ACC112 (cell line): ENCODE results near the gene ARAP1.

Experiments
- H2AFZ ChIP-seq: fragments of 200-600 bp; sonication (generic); one replicate; pipeline ENCODE4 v1.6.0; 2017; ENCODE audit warnings: antibody characterized with exemption, low read length; ENCODE audit not compliant: unreplicated experiment
- H3K27ac ChIP-seq: fragments of 200-600 bp; sonication (generic); 2 replicates; pipeline ENCODE4 v1.5.1; 2014; ENCODE audit warnings: low read depth, mild to moderate bottlenecking, antibody characterized with exemption, low read length, moderate library complexity
- H3K27me3 ChIP-seq: fragments of 200-600 bp; sonication (generic); 2 replicates; pipeline ENCODE4 v1.6.1; 2014; ENCODE audit warnings: mild to moderate bottlenecking, antibody characterized with exemption, low read length, moderate library complexity, mixed read lengths; ENCODE audit not compliant: insufficient read depth
- H3K36me3 ChIP-seq: fragments of 200-600 bp; sonication (generic); 2 replicates; pipeline ENCODE4 v1.6.1; 2016; ENCODE audit warnings: mild to moderate bottlenecking, antibody characterized with exemption, low read length, moderate library complexity, mixed read lengths; ENCODE audit not compliant: insufficient read depth
- H3K4me1 ChIP-seq: fragments of 200-600 bp; sonication (generic); one replicate; pipeline ENCODE4 v1.6.1; 2016; ENCODE audit warnings: low read length, mixed read lengths; ENCODE audit not compliant: insufficient read depth, unreplicated experiment, control insufficient read depth
- H3K4me3 ChIP-seq: fragments of 200-600 bp; sonication (generic); 2 replicates; pipeline ENCODE4 v1.5.1; 2014; ENCODE audit warnings: mild to moderate bottlenecking, low read depth, low read length
- H3K79me2 ChIP-seq: fragments of 200-600 bp; sonication (generic); one replicate; pipeline ENCODE4 v1.6.0; 2016; ENCODE audit warnings: low read length; ENCODE audit not compliant: control insufficient read depth, unreplicated experiment, insufficient read depth

The ARAP1 gene

DNA sequence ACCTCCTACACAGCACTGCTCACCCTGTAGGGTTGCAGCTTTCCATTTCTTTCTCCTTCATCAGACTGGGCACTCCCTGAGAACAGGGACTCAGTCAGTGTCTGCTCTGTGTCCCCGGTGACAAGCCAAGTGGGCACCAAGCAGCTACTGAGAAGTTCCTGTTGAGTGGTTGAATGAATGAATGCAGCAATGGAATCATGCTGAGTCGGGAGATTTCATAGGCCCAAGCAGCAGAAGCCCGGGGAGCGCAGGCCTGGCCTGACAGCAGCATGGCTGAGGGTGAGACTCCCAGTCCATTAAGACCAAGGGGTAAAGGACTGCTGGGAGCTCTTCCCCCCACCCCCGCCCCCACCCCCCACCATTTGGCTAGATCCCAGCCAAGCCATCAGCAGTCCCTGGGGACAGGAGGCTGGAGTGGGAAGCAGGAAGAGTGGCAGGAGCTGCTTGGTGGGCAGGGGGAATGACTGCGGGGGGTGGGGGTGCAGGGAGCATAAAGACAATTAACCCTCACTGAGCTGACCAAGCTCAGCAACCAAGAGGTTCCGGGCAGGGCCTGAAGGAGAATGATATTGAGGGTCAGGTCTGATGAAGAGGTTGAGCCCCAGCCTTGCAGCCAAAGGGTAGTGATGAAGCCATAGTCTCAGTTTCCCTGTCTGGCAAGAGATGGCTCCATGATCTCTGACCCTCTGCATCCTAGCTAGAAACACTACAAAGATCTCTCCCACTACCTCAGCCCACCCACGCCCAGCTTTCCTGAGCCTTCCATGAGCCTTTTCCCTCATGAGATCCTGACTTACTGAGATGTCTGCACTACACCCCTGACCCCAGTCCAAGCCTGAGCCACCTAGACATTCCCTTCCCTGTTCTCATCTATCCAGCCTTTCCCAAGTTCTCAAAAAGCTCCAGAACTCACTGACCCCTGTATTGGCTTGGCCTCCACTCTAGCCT, 80.8 kb downstream of the ARAP1 start:
- Histone ChIP-seq H3K79me2 (no peaks in the 10 kb centered on the region), H2AFZ (no peak overlapping the region), H3K36me3 (no peaks in the 10 kb centered on the region), H3K27ac (no peak overlapping the region), H3K4me1 (no peaks in the 10 kb centered on the region), H3K27me3 (peaks cover 93% of the 10 kb centered on the region), H3K4me3 (no peak overlapping the region)

DNA sequence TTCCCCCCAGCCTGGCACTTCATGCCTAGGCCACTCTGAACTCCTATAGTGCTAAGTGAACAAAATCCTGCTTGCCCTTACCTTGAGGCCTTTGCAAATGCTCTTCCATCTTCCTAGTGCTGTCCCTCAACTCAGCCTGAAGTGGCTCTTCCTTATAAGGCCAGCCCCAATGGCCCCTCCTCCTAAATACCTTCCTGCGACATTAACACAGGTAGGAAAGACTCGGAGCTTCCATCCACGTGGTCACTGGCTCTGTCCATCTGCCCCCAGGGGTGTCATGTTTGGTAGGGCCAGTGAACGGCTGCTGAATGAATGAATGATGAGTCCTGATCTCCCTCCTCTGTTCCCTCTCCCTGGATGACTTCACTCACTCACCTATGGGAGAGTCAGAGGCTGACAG, 82.2 kb downstream of the ARAP1 start:
- Histone ChIP-seq H3K27me3 (peaks cover 86% of the 10 kb centered on the region), H3K4me3 (no peak overlapping the region), H3K36me3 (no peaks in the 10 kb centered on the region), H3K27ac (no peak overlapping the region), H2AFZ (no peak overlapping the region), H3K79me2 (no peaks in the 10 kb centered on the region), H3K4me1 (no peaks in the 10 kb centered on the region)

DNA sequence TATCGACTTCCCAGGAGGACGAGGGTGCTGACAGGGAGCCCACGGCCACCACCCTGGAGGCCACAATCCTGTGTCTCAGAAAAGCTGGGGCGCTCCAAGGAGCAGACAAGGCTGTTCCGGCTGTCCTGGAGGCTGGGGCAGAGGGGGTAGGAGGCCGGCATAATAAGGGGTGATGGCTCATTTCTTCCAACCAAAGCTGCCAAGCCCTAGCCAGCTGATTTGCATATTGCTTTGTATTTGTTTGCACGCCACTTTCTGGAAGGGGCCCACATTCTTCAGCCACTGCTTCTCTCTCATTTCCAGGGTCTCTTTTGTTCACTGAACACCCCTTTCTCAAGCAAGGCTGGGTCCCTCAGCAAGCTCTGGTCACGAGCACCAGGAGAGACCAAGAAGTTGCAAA, 82.7 kb downstream of the ARAP1 start:
- Histone ChIP-seq H3K79me2 (no peaks in the 10 kb centered on the region), H3K4me1 (no peaks in the 10 kb centered on the region), H3K36me3 (no peaks in the 10 kb centered on the region), H3K27me3 (peaks cover 82% of the 10 kb centered on the region), H3K4me3 (no peak overlapping the region), H2AFZ (no peak overlapping the region), H3K27ac (no peak overlapping the region)

DNA sequence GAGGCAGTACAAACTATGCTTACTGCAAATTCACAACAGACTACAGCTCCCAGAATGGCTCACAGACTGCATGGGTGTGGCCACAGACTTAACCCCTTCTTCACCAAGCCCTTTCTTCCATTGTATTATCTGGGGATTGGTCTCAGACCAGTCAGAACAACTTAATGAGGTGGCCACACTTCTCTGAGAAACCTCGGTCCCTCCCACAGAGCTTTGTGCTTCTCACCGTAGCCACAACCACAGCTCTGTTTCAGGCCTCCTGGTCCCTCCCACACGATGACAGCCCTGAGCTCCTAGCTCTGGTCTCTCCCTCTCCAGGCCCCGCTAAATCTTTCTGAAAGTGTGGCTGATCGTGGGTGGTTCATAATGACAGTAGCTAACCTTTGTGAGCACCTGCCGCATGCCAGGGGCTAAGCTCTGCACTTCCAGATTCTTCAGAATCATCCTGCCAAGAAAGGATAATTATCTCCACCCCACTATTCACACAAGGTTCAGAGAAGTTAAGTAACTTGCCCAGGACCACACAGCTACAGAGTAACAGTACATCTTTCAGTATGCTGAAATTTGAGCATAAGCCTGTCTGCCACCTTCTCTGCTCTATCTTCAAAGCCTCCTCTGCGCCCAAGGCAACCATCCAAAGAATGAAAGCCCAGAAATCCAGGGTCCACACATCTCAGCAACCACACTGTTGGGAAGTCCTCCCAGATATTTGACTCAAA, 83.4 kb downstream of the ARAP1 start:
- H3K36me3 ChIP-seq, result no peaks in the 10 kb centered on the region
- no peak overlapping the region for H2AFZ ChIP-seq
- no peaks in the 10 kb centered on the region for H3K4me1 ChIP-seq
- H3K4me3 ChIP-seq, result no peak overlapping the region
- H3K79me2 ChIP-seq, result no peaks in the 10 kb centered on the region
- peaks cover 78% of the 10 kb centered on the region for H3K27me3 ChIP-seq
- H3K27ac ChIP-seq, result no peak overlapping the region

DNA sequence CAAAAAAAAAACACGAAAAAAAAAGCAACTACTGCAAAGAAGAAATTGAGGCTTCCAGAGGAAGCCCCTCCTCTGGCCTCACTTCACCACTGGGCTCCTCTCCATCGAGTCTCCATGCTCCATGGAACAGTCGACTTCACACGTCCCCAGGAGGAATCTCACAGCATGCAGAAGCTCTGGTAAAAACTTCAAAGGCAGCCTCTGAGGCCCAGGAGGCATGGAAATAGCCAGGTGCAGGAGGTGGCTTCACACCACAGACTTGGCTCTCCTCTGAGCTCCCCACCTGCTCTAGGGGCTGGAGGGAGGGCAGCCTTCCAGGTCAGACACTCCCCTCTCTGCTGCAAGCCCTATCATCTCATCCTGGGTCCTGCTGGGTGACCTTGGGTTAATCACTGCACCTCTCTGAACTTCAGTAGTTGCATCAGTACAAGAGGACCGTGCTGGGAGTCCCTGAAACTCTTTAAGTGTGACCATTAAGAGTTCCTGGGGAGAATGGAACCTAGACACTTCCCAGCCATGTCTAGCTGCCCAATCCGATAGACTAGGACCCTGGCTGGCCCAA, 86.2 kb downstream of the ARAP1 start:
- Histone ChIP-seq H3K79me2 (no peaks in the 10 kb centered on the region), H3K27ac (no peak overlapping the region), H3K4me1 (no peaks in the 10 kb centered on the region), H3K36me3 (no peaks in the 10 kb centered on the region), H3K27me3 (peaks cover 72% of the 10 kb centered on the region), H3K4me3 (no peak overlapping the region), H2AFZ (no peak overlapping the region)

DNA sequence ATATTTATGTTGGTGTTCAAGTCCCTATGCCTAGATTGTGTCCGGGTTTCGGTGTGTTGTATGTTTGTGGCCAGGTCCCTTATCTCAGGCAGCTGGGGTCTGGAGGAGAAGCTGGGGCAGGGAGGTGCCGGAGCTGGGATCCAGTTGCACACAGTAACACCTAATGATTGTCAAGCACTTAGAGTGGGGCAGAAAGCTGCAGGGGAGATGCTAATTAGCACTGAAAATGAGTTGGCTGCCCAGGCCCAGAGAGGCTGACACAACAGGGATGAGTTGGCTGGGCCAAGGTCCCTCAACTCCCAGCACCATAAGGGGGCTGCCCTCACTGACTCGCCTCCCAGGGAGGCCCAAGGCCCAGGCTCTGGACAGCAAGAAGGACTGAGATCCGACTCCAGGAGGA, 90.2 kb downstream of the ARAP1 start:
- Histone ChIP-seq H3K27ac (no peak overlapping the region), H3K79me2 (no peaks in the 10 kb centered on the region), H3K4me1 (no peaks in the 10 kb centered on the region), H2AFZ (no peak overlapping the region), H3K36me3 (no peaks in the 10 kb centered on the region), H3K4me3 (no peak overlapping the region), H3K27me3 (peaks cover 63% of the 10 kb centered on the region)

DNA sequence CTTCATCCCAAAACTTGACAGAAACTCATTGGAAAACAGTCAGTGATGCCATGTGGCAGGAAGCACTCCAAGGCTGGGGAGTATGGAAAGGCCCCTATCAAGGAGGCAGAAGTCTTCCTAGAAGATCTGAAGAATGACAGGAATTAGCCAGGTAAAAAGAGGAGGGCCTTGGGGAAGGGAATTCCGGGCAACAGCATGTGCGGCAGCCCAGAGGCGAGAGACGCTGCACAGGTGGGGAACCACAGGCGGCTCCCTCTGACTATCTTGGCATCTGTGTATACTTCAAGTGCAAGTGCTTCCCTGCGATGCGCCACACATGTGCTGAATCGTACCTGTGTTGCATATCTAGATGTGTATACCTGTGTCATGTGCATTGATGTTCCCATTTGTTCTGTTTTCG, 90.7 kb downstream of the ARAP1 start:
- Histone ChIP-seq H3K27me3 (peaks cover 60% of the 10 kb centered on the region), H3K4me1 (no peaks in the 10 kb centered on the region), H3K4me3 (no peak overlapping the region), H2AFZ (no peak overlapping the region), H3K36me3 (no peaks in the 10 kb centered on the region), H3K79me2 (no peaks in the 10 kb centered on the region), H3K27ac (no peak overlapping the region)

DNA sequence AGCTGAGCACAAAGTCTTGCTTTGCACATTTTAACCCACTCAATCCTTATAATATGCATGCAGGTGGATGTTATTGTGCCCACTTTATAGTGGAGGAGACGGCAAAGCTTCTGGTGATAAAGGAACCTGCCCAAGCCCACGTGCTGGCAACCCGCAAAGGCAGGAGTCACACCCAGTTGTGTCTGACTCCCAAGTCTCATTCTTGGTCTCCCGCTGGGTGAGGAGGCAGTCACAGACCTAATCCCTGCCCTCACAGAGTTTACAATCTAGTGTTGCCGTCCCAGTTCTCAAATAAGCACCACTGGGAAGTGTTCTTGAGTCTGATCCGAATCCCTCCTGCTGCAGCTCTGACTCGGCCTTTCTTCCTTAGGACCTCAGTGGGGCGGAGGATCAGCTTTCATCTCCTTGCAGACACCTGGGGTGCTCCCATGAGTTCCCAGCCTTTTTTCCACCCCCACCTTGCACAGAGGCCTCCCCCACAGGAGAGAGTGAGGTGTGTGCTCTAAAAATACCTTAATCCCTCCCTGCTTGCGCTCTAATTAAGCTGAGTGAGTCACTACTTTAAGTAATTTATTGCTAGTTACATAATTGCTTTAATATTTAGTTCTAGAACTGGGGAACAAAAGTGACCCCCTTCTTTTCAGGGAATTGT, 93.1 kb downstream of the ARAP1 start:
- Histone ChIP-seq H3K4me3 (no peak overlapping the region), H3K27ac (no peak overlapping the region), H3K27me3 (peaks cover 52% of the 10 kb centered on the region), H3K79me2 (no peaks in the 10 kb centered on the region), H3K4me1 (no peaks in the 10 kb centered on the region), H2AFZ (no peak overlapping the region), H3K36me3 (no peaks in the 10 kb centered on the region)

DNA sequence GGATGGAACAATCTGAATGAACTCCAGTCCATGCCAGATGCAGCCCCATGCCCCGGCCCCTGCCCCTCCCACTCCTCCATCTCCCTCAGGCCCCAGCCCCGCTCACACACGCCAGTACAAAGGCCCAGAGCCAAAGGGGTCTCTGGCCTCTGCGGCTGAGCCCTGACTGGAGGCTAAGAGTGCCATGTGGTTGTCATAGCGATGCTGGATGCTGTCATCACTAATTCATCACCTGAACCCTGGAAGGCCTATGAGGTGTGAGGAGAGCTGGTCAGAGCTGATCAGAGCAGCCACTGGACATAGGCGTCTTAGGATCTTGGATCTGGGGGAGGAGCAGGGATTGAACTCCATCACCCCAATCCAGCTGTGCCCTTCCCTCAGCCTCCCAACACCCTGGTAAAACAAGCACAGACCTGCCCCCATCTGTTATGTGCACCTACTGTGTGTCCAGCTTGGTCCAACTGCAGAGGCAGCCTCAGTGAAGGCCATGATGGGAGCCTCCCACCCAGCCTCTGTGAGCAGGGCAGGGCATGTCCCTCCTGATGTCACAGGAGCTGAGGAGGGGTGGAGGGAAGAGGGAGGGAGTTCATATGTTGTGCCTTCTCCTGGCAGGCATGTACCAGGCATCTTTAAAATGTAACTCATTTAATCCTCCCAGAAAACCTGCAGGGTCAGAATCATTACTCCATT, 94.7 kb downstream of the ARAP1 start:
- H3K4me3 ChIP-seq, result no peak overlapping the region
- H2AFZ ChIP-seq, result no peak overlapping the region
- H3K36me3 ChIP-seq, result no peaks in the 10 kb centered on the region
- no peak overlapping the region for H3K27ac ChIP-seq
- H3K79me2 ChIP-seq, result no peaks in the 10 kb centered on the region
- H3K27me3 ChIP-seq, result peaks cover 44% of the 10 kb centered on the region
- H3K4me1 ChIP-seq, result no peaks in the 10 kb centered on the region

DNA sequence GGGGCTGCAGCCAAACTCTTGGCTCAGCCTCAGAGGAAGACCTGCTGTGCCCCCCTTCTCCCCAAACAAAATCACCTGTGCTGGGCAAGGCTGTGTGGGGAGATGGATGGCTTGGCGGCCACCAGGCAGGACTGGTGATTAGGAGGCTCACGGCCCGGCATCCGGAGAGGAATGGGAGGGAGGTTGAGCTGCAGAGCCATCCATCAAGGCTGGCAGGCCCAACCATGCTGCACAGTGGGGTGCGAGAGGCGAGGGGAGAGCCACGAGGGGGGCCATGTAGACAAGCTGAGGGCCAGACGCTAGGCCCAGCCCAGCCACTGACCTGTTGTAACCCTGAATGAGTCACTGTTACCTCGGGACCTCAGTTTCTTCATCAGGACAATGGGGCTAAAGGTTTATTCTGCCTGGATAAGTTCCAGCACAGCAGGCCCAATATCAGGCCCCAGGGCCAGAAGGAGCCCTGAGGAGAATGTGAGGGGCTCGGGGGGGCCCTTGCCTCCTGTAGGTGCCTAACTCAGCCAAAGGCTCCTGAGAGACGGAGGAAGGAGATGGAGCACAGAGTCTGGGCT, 96.2 kb downstream of the ARAP1 start:
- Histone ChIP-seq H3K4me3 (no peak overlapping the region), H3K79me2 (no peaks in the 10 kb centered on the region), H3K4me1 (no peaks in the 10 kb centered on the region), H3K36me3 (no peaks in the 10 kb centered on the region), H2AFZ (no peak overlapping the region), H3K27ac (no peak overlapping the region), H3K27me3 (peaks cover 30% of the 10 kb centered on the region)
